SJCRH30 (cell line): Measurements from ENCODE around the gene TST. TPM values are rescaled to one million over a fixed set of nuclear protein-coding genes. Genes with fewer than 3 reads are reported as not detected.
"Not testable (repeated sequence)": the region's sequence is repeated elsewhere in the genome, so short reads cannot be mapped to it uniquely, and the experiment has no call there.

Source experiments
- DNase-seq, 2 experiments: peaks; one replicate each; pipeline ENCODE4 v3.0.0-alpha.2; 2015 to 2020
- H3K27ac ChIP-seq: fragments of 250-450 bp; sonication (Bioruptor Pico); 2 replicates; pipeline ENCODE4 v1.5.1; 2020; ENCODE audit warnings: mild to moderate bottlenecking, moderate library complexity
- H3K27me3 ChIP-seq: fragments of 250-450 bp; sonication (Bioruptor Pico); 2 replicates; pipeline ENCODE4 v1.5.1; 2020; ENCODE audit warnings: mild to moderate bottlenecking, moderate library complexity
- H3K36me3 ChIP-seq: fragments of 250-450 bp; sonication (Bioruptor Pico); 2 replicates; pipeline ENCODE4 v1.5.1; 2020; ENCODE audit warnings: mild to moderate bottlenecking, moderate library complexity
- H3K4me1 ChIP-seq: fragments of 250-450 bp; sonication (Bioruptor Pico); 2 replicates; pipeline ENCODE4 v1.5.1; 2020; ENCODE audit warnings: mild to moderate bottlenecking, moderate library complexity
- H3K4me3 ChIP-seq: fragments of 250-450 bp; sonication (Bioruptor Pico); 2 replicates; pipeline ENCODE4 v1.5.1; 2020; ENCODE audit warnings: mild to moderate bottlenecking, moderate library complexity
- H3K9me3 ChIP-seq: fragments of 250-450 bp; sonication (Bioruptor Pico); replicated peaks from 2 replicates; pipeline ENCODE4 v1.5.1; 2020; ENCODE audit warnings: mild to moderate bottlenecking, moderate library complexity
- total RNA-seq: library from RNA; depleted of rRNA; stranded (reverse); fragments of >200 nt; shearing (Covaris generic); gene quantifications from 2 replicates; pipeline ENCODE4 v1.2.3, GENCODE V29; 2014

Gene TST
- total RNA-seq, 1 experiment from 2014 or later = 5.4 TPM

DNA sequence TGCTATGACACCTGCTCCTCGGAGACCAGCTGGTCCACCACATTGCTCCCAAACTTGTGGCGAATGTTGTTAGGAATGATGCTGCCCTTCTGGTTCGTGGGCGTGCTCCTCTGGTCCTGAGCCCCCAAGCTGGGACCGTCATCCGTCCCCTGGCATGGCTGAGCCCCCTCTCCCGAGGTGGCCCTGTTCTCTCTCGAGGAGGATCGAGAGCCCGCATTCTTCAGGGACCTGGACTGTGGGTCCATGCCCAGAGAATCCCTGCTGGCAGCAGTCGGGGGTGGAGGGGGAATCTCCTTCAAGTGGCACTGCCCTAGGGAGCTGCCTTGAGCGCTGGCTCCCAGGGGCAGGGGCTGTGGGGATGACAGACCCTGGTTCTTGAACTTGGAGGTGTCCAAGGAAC, 17.4 kb downstream of the TST start:
- Histone ChIP-seq H3K36me3 (no peaks in the 10 kb centered on the region), H3K9me3 (no peaks in the 10 kb centered on the region), H3K27ac (no peak overlapping the region), H3K4me3 (no peak overlapping the region), H3K27me3 (peaks cover 7% of the 10 kb centered on the region; the same call in 1 of the 2 replicates), H3K4me1 (no peaks in the 10 kb centered on the region)
- DNase-seq = no peak

DNA sequence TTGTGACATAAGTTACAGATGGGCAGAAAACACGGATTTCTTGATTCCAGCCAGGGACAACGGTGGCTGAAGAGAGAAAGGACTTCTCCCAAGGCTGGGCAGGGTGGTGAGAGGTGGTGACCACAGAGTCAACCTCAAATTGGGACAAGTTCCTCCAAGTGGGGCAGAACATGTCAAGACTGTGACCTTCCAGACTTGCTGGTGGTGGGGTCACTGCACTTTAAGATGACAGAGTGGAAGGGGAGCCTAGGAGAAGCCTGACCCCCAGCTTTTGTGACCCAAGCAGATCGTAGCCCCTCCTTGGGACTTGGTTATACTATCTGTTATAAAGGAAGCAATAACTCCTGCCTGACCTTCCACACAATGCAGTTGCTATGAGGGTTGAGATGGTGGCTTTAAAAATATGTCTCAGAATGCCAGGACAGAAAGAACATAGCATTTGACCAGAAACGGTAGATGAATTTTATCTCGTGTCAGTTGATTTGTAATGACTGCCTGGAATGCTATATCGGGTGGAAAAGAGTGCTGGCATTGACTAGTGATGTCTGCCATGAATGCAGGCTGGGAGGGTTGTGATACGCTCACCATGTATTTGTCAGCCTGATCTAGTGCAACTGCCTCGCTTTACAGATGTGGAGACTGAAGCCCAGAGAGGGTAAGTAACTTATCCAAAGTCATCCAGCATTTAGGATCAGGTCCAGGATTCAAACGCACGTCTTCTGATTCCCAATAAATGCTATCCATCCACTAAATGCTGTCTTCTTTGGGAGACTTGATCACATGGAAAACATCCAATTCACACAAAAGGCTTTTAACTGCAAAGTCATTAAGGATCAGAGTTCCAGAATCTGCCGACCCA, 18.3 kb downstream of the TST start:
- no peaks in the 10 kb centered on the region for H3K9me3 ChIP-seq
- DNase-seq = no peak
- H3K27ac ChIP-seq = no peak overlapping the region
- H3K36me3 ChIP-seq = no peaks in the 10 kb centered on the region
- peaks cover 7% of the 10 kb centered on the region; the same call in 1 of the 2 replicates for H3K27me3 ChIP-seq
- no peaks in the 10 kb centered on the region for H3K4me1 ChIP-seq
- no peak overlapping the region for H3K4me3 ChIP-seq

DNA sequence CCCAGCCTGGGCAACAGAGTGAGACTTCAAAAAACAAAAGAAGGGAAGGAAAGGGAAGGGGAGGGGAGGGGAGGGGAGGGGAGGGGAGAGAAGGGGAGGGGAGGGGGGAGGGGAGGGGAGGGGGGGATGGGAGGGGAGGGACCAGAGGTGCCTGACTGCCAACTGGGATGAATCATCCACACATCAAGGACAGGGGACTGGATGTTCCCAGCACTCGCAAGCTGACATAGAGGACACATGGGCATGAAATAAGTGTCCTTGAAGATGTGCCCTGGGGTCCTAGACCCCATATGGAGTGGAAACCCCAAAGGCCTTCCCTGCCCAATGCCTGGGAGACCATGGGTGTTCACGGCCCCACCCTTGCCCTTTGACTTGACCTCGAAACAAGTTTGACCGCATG, 19.8 kb downstream of the TST start:
- H3K27ac ChIP-seq = no peak overlapping the region
- peaks cover 7% of the 10 kb centered on the region; the same call in 1 of the 2 replicates for H3K27me3 ChIP-seq
- H3K9me3 ChIP-seq = no peaks in the 10 kb centered on the region
- no peak overlapping the region for H3K4me3 ChIP-seq
- no peaks in the 10 kb centered on the region for H3K4me1 ChIP-seq
- H3K36me3 ChIP-seq = no peaks in the 10 kb centered on the region
- no peak for DNase-seq

DNA sequence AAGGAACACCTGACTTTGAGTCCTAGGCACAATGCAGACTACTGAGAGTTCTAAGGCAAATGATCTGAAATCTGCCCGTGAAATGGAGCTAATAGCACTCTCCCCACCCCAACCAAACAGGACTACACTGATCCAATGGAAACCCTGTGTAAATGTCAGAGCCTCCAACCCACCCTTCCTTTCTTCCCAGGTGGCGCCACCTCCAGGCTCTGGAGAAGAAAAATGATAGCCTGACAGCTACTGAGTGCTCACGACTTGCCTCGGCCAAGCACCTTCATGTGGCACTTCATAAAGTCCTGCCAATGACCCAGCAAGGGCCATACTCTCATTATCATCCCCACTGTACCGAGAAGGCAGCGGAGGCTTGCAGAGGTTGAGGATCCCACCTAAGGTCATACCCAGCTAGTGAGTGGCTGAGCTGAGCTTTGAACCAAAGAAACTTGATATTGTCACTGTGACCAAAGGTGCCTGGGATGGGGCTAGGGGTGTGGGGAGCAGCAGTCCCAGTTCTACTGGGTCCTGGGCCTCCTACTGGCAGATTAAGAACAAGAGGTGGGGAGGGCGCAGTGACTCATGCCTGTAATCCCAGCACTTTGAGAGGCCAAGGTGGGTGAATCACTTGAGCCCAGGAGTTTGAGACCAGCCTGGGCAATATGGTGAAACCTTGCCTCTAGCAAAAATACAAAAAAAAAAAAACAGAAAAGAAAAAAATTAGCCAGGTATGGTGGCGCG, 20.5 kb downstream of the TST start:
- Histone ChIP-seq H3K4me3 (no peak overlapping the region), H3K27me3 (peaks cover 7% of the 10 kb centered on the region; the same call in 1 of the 2 replicates), H3K4me1 (no peaks in the 10 kb centered on the region), H3K36me3 (no peaks in the 10 kb centered on the region), H3K9me3 (no peaks in the 10 kb centered on the region), H3K27ac (no peak overlapping the region)
- no peak for DNase-seq

GRCh38 chr22:36997746-36998145, 21.5 kb downstream of the TST start:
- no peaks in the 10 kb centered on the region for H3K36me3 ChIP-seq
- peaks cover 2% of the 10 kb centered on the region; the same call in 1 of the 2 replicates for H3K27me3 ChIP-seq
- no peak overlapping the region for H3K27ac ChIP-seq
- H3K4me1 ChIP-seq = no peaks in the 10 kb centered on the region
- no peak for DNase-seq
- H3K4me3 ChIP-seq = no peak overlapping the region
- no peaks in the 10 kb centered on the region for H3K9me3 ChIP-seq

DNA sequence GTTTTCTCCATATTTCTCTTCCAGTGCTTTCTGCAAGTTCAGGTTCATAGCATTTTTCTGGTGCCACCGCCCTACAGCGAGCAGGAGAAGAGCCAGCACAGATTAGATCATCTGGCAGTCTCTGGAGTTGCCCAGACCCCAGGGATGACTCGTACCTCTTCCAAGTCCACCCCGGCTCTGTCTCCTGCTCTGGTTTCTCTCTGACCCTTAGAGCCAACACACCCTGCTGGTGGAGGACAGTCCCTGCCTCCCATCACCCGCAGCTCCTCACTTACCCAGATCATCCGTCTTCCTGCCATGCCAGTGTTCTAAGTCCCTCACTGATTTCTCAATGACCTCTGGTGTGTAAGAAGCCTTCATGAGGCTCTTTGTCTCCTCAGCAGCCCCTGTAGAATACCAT, 28.0 kb downstream of the TST start:
- no peaks in the 10 kb centered on the region for H3K9me3 ChIP-seq
- no peak overlapping the region for H3K27ac ChIP-seq
- no peak overlapping the region for H3K4me3 ChIP-seq
- no peaks in the 10 kb centered on the region for H3K36me3 ChIP-seq
- no peak for DNase-seq
- no peaks in the 10 kb centered on the region for H3K4me1 ChIP-seq
- no peaks in the 10 kb centered on the region for H3K27me3 ChIP-seq

- H3K4me1 ChIP-seq = no peaks in the 10 kb centered on the region
- no peak overlapping the region for H3K27ac ChIP-seq
- H3K9me3 ChIP-seq = 0 out of 2 replicates have a peak, but pooled peaks cover 4% of the 10 kb centered on the region
- H3K4me3 ChIP-seq = no peak overlapping the region
- DNase-seq = no peak
- H3K36me3 ChIP-seq = no peaks in the 10 kb centered on the region
- H3K27me3 ChIP-seq = no peaks in the 10 kb centered on the region
Observed at GRCh38 chr22:36990457-36990856, 28.8 kb downstream of the TST start.

DNA sequence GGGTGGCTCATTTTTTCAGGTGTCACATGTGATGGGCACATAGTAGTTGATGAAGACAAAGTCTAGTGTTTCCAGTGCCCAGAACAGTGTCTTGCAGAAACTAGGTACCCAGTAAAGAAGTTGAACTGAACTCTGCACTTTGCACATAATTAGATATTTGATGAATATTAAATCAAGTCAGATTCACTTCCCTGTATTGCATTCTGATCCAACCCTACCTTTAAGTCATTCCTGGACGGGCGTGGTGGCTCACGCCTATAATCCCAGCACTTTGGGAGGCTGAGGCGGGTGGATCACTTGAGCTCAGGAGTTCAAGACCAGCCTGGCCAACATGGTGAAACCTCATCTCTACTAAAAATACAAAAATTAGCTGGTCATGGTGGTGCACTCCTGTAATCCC, 30.2 kb downstream of the TST start:
- H3K4me1 ChIP-seq, DNase-seq, H3K27me3 ChIP-seq, H3K36me3 ChIP-seq, H3K27ac ChIP-seq, H3K9me3 ChIP-seq, H3K4me3 ChIP-seq: not testable (repeated sequence)

DNA sequence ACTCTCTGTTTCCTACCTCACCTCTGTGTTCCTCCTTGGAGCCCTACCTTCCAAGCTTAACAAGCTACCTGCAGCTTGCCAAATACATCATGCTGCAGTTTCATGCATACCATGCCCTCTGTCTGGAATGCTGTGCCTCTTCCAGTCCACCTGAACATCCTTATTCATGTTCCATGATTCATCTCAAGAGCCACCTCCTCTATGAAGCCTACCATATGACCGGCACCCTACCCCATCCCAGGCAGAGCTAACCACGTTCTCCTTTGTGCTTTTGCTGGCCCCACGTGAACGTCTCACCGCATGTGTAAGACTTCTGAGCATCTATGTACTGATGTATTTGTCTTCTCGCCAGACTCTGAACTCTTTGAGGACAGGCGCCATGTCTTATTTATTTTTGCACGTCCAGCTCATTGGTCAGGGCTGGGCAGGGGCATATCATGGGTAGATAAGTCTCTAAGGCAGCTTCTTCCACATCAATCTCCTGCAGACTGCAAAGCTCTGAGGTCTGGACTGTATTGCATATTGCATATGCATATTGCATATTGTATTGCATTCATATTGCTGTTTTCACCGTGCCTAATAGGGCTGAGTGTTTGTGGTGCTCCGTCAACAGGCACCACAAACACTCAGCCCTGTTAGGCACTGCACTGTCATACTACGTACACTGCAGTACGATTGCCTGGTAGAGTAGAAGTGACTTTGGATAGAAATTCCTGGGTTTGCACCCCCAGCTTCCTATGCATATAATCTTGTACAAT, 31.0 kb downstream of the TST start:
- no peak for DNase-seq
- no peak overlapping the region for H3K27ac ChIP-seq
- 0 out of 2 replicates have a peak, but pooled peaks cover 4% of the 10 kb centered on the region for H3K9me3 ChIP-seq
- H3K4me1 ChIP-seq = no peaks in the 10 kb centered on the region
- no peaks in the 10 kb centered on the region for H3K27me3 ChIP-seq
- H3K4me3 ChIP-seq = no peak overlapping the region
- H3K36me3 ChIP-seq = no peaks in the 10 kb centered on the region

DNA sequence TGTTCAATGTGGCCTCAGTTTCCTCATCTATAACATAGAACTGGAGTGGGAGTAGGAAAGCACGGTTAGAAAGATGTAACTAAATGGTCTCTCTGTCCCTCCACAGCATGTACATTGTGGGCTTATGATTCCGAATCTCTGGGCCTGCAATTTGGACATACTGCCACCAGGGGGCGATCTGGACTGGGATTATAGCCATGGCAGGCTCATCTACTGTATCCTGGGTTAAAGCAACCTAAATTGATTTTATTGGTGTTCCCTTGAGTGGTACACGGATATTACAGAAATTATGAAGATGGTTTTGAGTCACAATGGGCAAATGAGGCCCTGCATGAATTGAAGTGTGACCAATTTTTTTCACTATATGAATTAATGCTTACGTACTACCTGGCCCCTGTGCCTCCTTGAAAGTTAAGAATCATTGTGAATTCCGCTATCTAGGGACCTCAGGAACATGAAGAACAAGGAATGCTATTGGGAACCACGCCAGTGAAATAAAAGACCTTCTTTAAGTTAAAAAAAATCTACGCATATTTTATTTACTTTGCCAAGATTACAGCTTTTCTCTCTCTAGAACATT, 32.9 kb downstream of the TST start:
- DNase-seq = peak; percentile 21 to 64

GRCh38 chr22:36985211-36985889, 33.9 kb downstream of the TST start:
- H3K9me3 ChIP-seq = 0 out of 2 replicates have a peak, but pooled peaks cover 4% of the 10 kb centered on the region
- H3K36me3 ChIP-seq = no peaks in the 10 kb centered on the region
- no peaks in the 10 kb centered on the region for H3K4me1 ChIP-seq
- DNase-seq = no peak
- H3K27me3 ChIP-seq = no peaks in the 10 kb centered on the region
- no peak overlapping the region for H3K27ac ChIP-seq
- no peak overlapping the region for H3K4me3 ChIP-seq

More for the DNA sequence above, 32.9 kb downstream of the TST start:
- no peak overlapping the region for H3K4me3 ChIP-seq
- H3K4me1 ChIP-seq = no peaks in the 10 kb centered on the region
- H3K9me3 ChIP-seq = 0 out of 2 replicates have a peak, but pooled peaks cover 4% of the 10 kb centered on the region
- no peaks in the 10 kb centered on the region for H3K27me3 ChIP-seq
- no peak overlapping the region for H3K27ac ChIP-seq
- H3K36me3 ChIP-seq = no peaks in the 10 kb centered on the region

DNA sequence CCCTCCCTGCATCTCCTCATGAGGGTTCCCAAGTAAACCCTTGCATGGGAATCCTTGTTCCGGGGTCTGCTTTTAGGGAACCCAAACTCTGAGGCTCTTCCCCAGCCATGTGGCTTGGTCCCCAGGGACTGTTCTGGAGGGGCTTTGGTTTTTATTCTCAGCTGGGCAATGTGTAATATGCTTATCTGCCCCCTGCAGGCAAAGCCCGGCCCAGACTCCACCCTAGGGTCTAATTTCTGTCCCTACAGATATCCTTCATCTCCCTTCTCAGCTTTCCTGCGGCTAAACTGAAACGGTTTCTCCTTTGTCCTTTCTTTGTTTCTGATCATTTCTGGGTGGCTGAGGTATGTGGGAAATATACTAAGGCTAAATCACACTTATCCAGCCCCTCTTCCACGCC, 37.1 kb downstream of the TST start:
- Histone ChIP-seq H3K9me3 (0 out of 2 replicates have a peak, but pooled peaks cover 4% of the 10 kb centered on the region), H3K4me3 (no peak overlapping the region), H3K36me3 (no peaks in the 10 kb centered on the region), H3K27ac (no peak overlapping the region), H3K4me1 (no peaks in the 10 kb centered on the region), H3K27me3 (no peaks in the 10 kb centered on the region)
- no peak for DNase-seq

- H3K27ac ChIP-seq = no peak overlapping the region
- H3K27me3 ChIP-seq = no peaks in the 10 kb centered on the region
- no peaks in the 10 kb centered on the region for H3K4me1 ChIP-seq
- 0 out of 2 replicates have a peak, but pooled peaks cover 4% of the 10 kb centered on the region for H3K9me3 ChIP-seq
- H3K4me3 ChIP-seq = no peak overlapping the region
- DNase-seq = no peak
- H3K36me3 ChIP-seq = no peaks in the 10 kb centered on the region
Observed at GRCh38 chr22:36981247-36981775, 37.9 kb downstream of the TST start.
